GM06990 (cell line): ENCODE results near the gene TARBP2.

Experiments used
- DNase-seq: peaks from one replicate; pipeline ENCODE4 v3.0.0-alpha.2; 2011; ENCODE audit not compliant: insufficient read length; ENCODE audit errors: extremely low read depth
- H3K27me3 ChIP-seq: replicated peaks from 2 replicates; pipeline ENCODE4 v1.6.0; 2011; ENCODE audit warnings: low read length; ENCODE audit not compliant: control insufficient read depth, insufficient read depth
- H3K36me3 ChIP-seq: 2 replicates; pipeline ENCODE4 v1.5.1; 2011; ENCODE audit warnings: low read length; ENCODE audit not compliant: control insufficient read depth, insufficient read depth
- H3K4me3 ChIP-seq: replicated peaks from 2 replicates; pipeline ENCODE4 v1.5.1; 2011; ENCODE audit warnings: low read depth, mild to moderate bottlenecking, control low read depth, low read length
- TF ChIP-seq, protein P1 (sequence below): IDR thresholded peaks from 2 replicates; pipeline ENCODE4 v1.5.1; 2011; ENCODE audit warnings: low read length, control low read depth, mild to moderate bottlenecking, inconsistent platforms; ENCODE audit not compliant: insufficient read depth, poor library complexity, severe bottlenecking

Gene TARBP2

DNA sequence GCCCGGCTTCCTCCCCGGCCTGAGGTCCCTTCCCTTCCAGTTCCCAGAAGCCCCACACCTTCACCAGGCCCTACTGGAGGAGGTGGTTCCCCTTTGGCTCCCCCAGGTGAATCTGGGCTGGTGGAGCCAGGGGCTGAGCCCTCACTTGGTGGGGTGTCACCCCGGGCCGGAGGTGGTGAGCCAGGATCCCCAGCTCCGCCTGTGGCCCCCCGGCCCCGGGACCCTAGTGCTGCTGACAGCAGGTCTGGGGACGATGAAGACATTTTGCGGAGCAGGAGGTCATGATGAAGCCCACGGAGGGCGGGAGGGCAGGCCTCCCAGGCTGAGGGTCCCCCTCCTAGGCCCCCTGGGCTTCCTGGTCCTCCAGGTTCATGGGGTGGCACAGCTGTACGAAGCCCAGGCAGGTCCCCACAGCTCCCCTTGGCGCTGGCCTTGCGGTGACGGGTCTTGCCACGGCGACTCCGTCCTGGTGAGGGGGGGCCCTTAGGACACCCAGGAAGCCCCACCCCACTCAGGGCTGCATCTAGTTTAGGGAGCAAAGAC lies 18.4 kb upstream of the TARBP2 start:
- Histone ChIP-seq H3K36me3 (peaks cover 53% of the 10 kb centered on the region), H3K27me3 (no peaks in the 10 kb centered on the region), H3K4me3 (no peak overlapping the region)
- DNase-seq = no peak
- TF ChIP-seq, protein P1, sequence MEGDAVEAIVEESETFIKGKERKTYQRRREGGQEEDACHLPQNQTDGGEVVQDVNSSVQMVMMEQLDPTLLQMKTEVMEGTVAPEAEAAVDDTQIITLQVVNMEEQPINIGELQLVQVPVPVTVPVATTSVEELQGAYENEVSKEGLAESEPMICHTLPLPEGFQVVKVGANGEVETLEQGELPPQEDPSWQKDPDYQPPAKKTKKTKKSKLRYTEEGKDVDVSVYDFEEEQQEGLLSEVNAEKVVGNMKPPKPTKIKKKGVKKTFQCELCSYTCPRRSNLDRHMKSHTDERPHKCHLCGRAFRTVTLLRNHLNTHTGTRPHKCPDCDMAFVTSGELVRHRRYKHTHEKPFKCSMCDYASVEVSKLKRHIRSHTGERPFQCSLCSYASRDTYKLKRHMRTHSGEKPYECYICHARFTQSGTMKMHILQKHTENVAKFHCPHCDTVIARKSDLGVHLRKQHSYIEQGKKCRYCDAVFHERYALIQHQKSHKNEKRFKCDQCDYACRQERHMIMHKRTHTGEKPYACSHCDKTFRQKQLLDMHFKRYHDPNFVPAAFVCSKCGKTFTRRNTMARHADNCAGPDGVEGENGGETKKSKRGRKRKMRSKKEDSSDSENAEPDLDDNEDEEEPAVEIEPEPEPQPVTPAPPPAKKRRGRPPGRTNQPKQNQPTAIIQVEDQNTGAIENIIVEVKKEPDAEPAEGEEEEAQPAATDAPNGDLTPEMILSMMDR = no peak

DNA sequence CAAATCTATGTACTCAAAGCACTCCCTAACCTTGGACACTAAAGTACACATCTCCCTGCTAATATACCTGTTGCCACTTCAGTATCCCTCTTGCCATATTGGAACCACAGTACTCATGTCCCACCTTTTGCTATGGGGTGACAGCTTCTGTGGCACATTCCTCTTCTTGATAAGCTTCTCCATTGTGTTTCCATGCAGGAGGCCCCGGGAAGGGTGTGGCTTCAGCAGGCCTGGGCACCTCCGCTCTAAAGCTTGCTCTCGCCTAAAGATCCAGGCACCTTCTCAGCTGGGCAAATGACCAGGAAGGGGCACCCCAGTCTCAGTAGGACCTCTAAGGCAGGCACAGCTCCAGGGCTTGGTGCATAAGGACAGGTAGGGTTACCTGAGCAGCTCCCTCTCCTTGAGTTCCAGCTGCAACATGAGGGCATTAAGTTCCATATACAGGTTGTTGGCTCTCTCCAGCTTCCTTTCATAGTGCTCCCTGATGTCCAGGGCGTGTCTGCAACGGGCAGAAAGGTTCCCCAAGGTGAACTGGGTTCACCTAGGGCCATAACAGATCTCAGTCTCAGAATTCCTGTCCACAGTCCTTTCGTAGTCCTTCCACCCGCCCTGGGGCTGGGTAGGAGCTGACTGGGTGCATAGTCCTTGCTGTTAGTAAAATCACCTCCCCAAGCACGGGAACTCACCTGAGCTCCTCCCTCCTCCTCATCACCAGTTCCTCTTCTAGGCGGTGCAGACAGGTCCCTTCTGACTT lies 17.7 kb upstream of the TARBP2 start:
- TF ChIP-seq, protein P1 = no peak
- Histone ChIP-seq H3K4me3 (no peak overlapping the region), H3K27me3 (no peaks in the 10 kb centered on the region), H3K36me3 (peaks cover 51% of the 10 kb centered on the region)
- no peak for DNase-seq

DNA sequence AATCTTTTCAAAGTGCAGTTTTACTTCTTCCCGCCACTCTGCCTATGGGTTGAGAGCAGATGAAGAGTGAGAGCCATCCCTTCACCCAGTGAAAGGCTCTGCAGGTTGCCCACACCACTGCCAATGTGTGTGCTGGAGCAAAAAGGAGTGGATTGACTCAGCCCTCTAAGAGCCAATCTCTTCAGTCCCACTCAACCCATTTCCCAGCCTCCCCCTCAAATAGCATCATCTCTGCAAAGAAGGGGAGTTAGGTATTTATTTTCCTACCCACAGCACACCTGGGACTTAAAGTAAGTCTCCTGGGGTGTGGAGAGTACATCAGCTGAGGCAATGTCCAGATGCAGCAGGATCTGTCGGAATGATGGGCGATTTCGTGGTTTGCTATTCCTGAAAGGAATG lies 17.1 kb upstream of the TARBP2 start:
- H3K36me3 ChIP-seq = peaks cover 46% of the 10 kb centered on the region
- H3K4me3 ChIP-seq = no peak overlapping the region

DNA sequence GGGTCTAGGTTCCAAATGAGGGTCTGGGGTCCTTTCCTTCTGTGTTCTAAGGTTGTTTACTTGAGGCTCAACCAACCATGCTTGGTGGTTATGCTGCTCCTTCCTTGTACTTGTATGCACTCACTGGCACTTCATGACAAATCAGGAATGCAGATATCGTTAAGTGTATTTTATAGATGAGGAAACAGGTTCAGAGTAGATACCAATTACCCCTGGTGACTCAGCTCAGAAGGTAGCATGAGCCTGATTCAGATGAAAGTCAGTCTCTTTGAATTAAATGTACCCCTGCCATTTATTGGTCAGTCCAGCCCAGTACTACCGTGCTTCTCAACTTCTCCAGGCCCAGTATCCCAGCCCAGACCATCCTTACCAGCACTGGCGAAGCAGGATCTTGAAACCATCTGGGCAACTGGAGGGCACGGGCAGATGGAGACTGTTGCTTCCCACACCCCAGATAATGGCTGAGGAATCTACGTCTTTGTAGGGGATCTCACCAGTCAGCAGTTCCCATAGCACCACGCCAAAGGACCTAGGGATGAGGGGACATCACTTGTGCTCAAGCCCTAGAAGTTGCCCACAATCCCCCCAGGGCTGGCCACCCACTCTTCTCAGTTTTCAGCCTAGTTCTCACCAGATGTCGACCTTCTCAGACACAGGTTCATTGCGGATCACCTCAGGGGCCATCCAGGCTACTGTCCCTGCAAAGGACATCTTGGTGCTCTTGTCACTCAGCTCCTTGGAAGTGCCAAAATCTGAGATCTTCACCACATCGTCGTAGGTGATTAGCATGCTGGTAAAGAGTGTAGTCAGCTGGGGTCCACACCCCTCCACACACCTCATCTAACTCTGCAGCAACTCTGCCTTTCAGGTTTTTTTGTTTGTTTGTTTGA lies 16.2 kb upstream of the TARBP2 start:
- H3K36me3 ChIP-seq = peaks cover 42% of the 10 kb centered on the region
- TF ChIP-seq, protein P1 = no peak
- DNase-seq = no peak
- H3K27me3 ChIP-seq = no peaks in the 10 kb centered on the region
- no peak overlapping the region for H3K4me3 ChIP-seq

More for the DNA sequence above, 17.1 kb upstream of the TARBP2 start:
- no peak for DNase-seq
- H3K27me3 ChIP-seq = no peaks in the 10 kb centered on the region
- TF ChIP-seq, protein P1 = no peak

DNA sequence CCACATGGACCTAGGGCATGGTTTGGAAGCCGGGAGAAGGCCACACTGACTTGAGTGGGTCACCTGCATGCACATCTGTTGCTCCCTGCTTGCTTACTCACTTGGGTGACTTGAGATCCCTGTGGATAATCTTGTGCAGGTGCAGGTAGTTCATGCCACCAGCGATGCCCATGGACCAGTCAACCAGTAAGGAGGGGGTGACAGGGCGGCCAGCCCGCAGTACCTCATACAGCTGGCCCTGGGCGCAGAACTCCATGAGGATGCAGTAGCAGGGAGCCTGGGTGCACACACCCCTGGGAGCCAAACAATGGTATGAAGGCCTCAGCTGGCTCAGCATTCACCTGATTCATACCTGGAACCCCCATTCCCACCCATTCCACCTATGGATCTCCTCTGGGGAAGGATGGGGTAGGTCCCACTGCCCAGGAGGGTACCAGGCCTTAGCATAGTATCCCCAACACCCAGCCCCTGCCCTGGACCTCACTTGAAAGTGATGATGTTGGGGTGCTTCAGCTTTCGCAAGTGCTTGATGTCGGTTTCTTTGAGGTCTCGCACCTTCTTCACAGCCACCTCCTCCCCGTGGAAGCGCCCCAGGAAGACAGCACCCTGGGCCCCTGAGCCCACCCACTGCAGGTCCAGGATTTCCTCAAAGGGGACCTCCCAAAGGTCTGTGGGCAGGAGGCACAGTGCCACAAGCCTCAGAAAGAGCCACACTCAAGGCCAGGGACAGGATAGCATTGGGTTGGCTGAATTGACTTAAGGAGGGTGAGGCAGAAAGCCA lies 14.9 kb upstream of the TARBP2 start:
- Histone ChIP-seq H3K36me3 (peaks cover 36% of the 10 kb centered on the region), H3K27me3 (no peaks in the 10 kb centered on the region), H3K4me3 (no peak overlapping the region)
- TF ChIP-seq, protein P1 = no peak
- DNase-seq = no peak
